Erythroblast (primary cell): Measurements from ENCODE around the gene RPS6KC1.

Source experiments
- GATA1 ChIP-seq: IDR thresholded peaks from 2 replicates; pipeline ENCODE4 v1.6.1; 2011; ENCODE audit warnings: low read depth, mild to moderate bottlenecking, control low read depth, low read length, moderate library complexity
- POLR2A ChIP-seq: IDR thresholded peaks from 2 replicates; pipeline ENCODE4 v1.6.1; 2011; ENCODE audit warnings: mild to moderate bottlenecking, low read length

GRCh38 chr1:213266983-213267772 lies 216.1 kb downstream of the RPS6KC1 start:
- TF ChIP-seq POLR2A (no peak), GATA1 (no peak)
